Activated CD8-positive, alpha-beta T cell treated with anti-CD3 and anti-CD28 coated beads for 36 hours (primary cell): ENCODE data around the gene SBK3. TPM values are rescaled to one million over a fixed set of nuclear protein-coding genes. Genes with fewer than 3 reads are reported as not detected.

Experiments
- ATAC-seq: fragments of 200-7000 bp; cut with Tn5 transposase; one replicate; pipeline ENCODE4 v1.10.0; 2021; ENCODE audit warnings: mild to moderate bottlenecking, moderate library complexity
- CTCF ChIA-PET: fragments of 350-600 bp; sonication (Branson Sonifier 250); formaldehyde crosslinking; loops from one replicate; lab custom pipeline; 2021; ENCODE audit warnings: antibody characterized with exemption; lab: Charles Lee
- POLR2A ChIA-PET: fragments of 350-600 bp; sonication (Branson Sonifier 250); formaldehyde crosslinking; loops from one replicate; lab custom pipeline; 2021; ENCODE audit warnings: antibody characterized with exemption; lab: Charles Lee
- DNase-seq: peaks from one replicate; pipeline ENCODE4 v3.0.0-alpha.2; 2020
- H3K27ac Mint-ChIP-seq: one replicate; pipeline ENCODE4 v1.8.0; 2021; ENCODE audit warnings: mild to moderate bottlenecking, mixed read lengths
- H3K27me3 Mint-ChIP-seq: one replicate; pipeline ENCODE4 v1.8.0; 2021; ENCODE audit warnings: mixed read lengths
- H3K36me3 Mint-ChIP-seq: one replicate; pipeline ENCODE4 v1.8.0; 2021; ENCODE audit warnings: low read depth, mixed read lengths
- H3K4me1 Mint-ChIP-seq: one replicate; pipeline ENCODE4 v1.8.0; 2021; ENCODE audit warnings: low read depth, mixed read lengths
- H3K4me3 Mint-ChIP-seq: one replicate; pipeline ENCODE4 v1.8.0; 2021; ENCODE audit warnings: mild to moderate bottlenecking, moderate library complexity, mixed read lengths
- H3K9me3 Mint-ChIP-seq: one replicate; pipeline ENCODE4 v1.8.0; 2021; ENCODE audit warnings: mixed read lengths
- intact Hi-C: fragments of 100-400 bp; cut with micrococcal nuclease; formaldehyde crosslinking; loops from one replicate; pipeline ENCODE4 v1.10.0; 2022
- total RNA-seq, 2 experiments: library from RNA; stranded (reverse); gene quantifications; one replicate each; pipeline ENCODE4 v1.2.3, GENCODE V29; 2021
- TF ChIP-seq, protein P1 (sequence below): fragments of 200-600 bp; IDR thresholded peaks from one replicate; pipeline ENCODE4 v1.8.0; 2022; ENCODE audit warnings: antibody characterized with exemption, mild to moderate bottlenecking

The SBK3 gene
- total RNA-seq, 2 experiments from 2014 or later: not detected

DNA sequence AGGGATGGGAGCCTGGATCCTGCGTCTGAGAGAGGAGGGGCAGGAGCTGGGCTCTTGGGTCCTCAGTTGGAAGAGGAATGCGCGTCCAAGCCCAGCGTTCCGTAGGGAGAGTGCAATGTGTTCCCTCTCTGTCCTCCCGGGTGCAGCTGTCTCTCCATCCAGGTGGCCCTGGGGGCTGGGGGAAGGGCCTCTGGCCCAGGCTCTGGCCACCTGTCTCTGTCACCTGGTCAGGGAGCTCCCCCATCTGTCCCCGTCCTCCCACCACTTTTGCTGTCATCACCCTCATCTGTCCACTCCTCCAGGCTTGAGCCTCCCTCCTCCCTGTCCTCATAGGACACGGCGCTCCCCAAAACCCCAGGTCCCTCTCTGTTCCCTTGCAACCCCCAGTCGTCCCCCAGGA lies 4.7 kb downstream of the SBK3 start:
- TF ChIP-seq, protein P1, sequence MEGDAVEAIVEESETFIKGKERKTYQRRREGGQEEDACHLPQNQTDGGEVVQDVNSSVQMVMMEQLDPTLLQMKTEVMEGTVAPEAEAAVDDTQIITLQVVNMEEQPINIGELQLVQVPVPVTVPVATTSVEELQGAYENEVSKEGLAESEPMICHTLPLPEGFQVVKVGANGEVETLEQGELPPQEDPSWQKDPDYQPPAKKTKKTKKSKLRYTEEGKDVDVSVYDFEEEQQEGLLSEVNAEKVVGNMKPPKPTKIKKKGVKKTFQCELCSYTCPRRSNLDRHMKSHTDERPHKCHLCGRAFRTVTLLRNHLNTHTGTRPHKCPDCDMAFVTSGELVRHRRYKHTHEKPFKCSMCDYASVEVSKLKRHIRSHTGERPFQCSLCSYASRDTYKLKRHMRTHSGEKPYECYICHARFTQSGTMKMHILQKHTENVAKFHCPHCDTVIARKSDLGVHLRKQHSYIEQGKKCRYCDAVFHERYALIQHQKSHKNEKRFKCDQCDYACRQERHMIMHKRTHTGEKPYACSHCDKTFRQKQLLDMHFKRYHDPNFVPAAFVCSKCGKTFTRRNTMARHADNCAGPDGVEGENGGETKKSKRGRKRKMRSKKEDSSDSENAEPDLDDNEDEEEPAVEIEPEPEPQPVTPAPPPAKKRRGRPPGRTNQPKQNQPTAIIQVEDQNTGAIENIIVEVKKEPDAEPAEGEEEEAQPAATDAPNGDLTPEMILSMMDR: no peak
- peaks cover 1% of the 10 kb centered on the region for H3K27me3 Mint-ChIP-seq
- H3K36me3 Mint-ChIP-seq: no peaks in the 10 kb centered on the region
- CTCF ChIA-PET: no interaction called here
- intact Hi-C loops: no loop called here
- no peak overlapping the region for H3K27ac Mint-ChIP-seq
- no peaks in the 10 kb centered on the region for H3K9me3 Mint-ChIP-seq
- POLR2A ChIA-PET: interaction anchor here (0.7 kb wide), 1 partner anchor 827 kb away, joined by 3 read pairs; no protein-coding TSS in a partner anchor
- no peak overlapping the region for H3K4me3 Mint-ChIP-seq
- no peak for ATAC-seq
- no peak for DNase-seq
- no peaks in the 10 kb centered on the region for H3K4me1 Mint-ChIP-seq

DNA sequence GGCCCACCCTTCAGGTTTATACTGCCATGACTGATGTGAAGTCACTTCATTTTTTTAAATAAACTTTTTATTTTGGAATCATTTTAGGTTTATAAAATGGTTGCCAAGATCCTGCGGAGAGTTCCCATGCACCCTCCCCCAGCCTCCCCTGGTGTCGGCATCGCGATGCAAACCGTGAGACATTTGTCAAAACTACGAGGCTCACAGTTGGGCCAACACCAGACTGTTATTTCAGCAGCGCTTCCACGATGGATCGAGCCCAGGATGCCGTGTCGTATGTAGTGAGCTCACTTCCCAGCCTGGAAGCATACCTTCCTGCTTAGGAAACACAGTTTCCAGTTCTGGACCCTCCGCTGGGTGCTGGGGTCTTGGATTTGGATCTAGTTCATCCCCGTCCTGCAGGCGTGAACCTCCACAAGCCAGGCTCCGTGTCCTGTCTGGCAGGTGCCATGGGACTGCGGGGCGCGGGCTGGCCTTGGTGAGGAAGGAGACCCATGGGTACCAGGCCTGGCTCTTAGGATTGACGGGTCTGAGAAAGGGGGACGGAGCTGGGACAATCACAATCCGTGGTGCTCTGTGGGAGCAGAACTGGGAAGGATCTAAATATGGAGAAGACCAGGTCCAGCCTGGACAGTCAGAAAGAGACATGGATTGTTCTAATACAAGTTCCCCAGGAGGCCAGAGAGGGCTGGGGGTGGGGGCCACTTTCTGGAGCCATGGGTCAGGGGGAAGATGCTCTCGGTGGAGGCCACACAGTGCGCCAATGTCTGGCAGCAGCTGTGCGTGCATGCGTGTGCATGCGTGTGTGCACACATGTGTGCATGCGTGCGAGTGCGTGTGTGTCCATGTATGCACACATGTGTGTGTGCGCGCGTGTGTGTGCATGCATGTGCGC lies 6.0 kb downstream of the SBK3 start:
- intact Hi-C loops: no loop called here
- ChIA-PET CTCF (no interaction called here), POLR2A (no interaction called here)
- H3K27ac Mint-ChIP-seq: no peak overlapping the region
- H3K27me3 Mint-ChIP-seq: no peaks in the 10 kb centered on the region
- ATAC-seq (no peak), DNase-seq (no peak)
- H3K4me3 Mint-ChIP-seq: no peak overlapping the region
- H3K36me3 Mint-ChIP-seq: no peaks in the 10 kb centered on the region
- no peaks in the 10 kb centered on the region for H3K9me3 Mint-ChIP-seq
- H3K4me1 Mint-ChIP-seq: no peaks in the 10 kb centered on the region
- TF ChIP-seq, protein P1: no peak

DNA sequence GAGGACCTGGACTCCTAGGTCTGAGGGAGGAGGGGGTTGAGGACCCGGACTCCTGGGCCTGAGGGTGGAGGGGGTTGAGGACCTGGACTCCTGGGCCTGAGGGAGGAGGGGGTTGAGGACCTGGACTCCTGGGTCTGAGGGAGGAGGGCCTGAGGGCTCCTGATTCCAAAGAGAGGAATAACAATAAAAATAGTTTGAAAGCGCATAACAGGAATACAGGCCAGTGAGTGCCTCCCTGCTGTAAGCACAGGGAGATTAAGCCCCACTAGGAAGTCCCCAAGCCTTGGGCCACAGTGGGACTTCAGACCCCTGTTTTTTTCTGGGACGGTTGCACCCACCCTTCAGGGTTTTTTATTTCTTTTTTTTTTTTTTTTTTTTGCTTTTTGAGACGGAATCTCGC lies 7.2 kb downstream of the SBK3 start:
- intact Hi-C loops: no loop called here
- TF ChIP-seq, protein P1: no peak
- no peak for ATAC-seq
- Mint-ChIP-seq H3K36me3 (no peaks in the 10 kb centered on the region), H3K4me3 (no peak overlapping the region), H3K27ac (no peak overlapping the region), H3K27me3 (no peaks in the 10 kb centered on the region), H3K9me3 (no peaks in the 10 kb centered on the region), H3K4me1 (no peaks in the 10 kb centered on the region)
- ChIA-PET POLR2A (no interaction called here), CTCF (no interaction called here)
- DNase-seq: no peak

DNA sequence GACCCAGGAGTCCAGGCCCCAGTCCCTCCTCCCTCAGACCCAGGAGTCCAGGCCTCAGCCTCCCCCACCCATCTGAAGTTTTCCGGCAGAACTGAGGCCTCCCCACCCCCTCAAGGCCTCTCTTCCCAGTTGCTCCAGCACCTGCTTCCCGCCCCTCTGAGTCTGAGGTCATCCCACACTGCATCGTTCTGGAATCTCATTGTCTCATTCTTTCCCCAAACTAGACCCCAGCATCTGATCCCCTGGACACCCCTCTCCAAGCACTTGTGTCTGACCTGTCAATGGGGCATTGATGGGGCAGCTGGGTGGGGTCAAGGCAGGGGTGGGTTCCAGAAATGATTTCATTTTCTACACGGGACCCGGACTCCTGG lies 7.6 kb downstream of the SBK3 start:
- H3K4me1 Mint-ChIP-seq: no peaks in the 10 kb centered on the region
- no peaks in the 10 kb centered on the region for H3K9me3 Mint-ChIP-seq
- TF ChIP-seq, protein P1: no peak
- no peaks in the 10 kb centered on the region for H3K27me3 Mint-ChIP-seq
- no peaks in the 10 kb centered on the region for H3K36me3 Mint-ChIP-seq
- ChIA-PET CTCF (no interaction called here), POLR2A (no interaction called here)
- no peak for ATAC-seq
- H3K4me3 Mint-ChIP-seq: no peak overlapping the region
- intact Hi-C loops: no loop called here
- no peak for DNase-seq
- H3K27ac Mint-ChIP-seq: no peak overlapping the region

DNA sequence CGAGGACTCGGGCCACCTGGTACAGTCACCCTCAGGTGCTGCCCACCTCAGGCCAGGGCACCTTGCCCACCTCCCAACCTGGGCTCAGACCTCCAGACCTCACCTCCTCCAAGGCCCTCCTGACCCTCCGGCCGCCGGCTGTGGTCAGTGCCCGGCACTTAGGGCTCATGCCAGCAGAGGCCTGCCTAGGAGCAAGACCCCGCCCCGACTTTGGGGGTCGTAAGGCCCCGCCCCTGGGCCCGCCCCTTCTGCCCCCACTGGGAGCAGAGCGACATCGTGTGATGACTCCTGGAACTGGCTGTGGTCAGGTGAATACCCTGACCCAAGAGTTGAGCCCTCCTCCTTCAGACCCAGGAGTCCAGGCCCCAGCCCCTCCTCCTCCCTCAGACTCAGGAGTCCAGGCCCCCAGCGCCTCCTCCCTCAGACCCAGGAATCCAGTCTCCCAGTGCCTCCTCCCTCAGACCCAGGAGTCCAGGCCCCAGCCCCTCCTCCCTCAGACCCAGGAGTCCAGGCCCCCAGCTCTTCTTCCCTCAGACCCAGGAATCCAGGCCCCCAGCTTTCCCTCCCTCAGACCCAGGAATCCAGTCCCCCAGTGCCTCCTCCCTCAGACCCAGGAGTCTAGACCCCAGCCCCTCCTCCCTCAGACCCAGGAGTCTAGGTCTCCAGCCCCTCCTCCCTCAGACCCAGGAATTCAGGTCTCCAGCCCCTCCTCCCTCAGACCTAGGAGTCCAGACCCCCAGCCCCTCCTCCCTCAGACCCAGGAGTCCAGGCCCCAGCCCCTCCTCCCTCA lies 8.2 kb downstream of the SBK3 start, which contains the start of gene SBK2:
SBK2 (minus strand) TSS at position 183 of the 790 bp plus-strand sequence. CDS start 839 bp downstream, outside the sequence.
- Mint-ChIP-seq H3K9me3 (no peaks in the 10 kb centered on the region), H3K4me3 (no peak within 1 kb of the TSS), H3K27ac (no peak within 1 kb of the TSS), H3K36me3 (no peaks in the 10 kb centered on the region), H3K27me3 (no peaks in the 10 kb centered on the region), H3K4me1 (no peaks in the 10 kb centered on the region)
- ATAC-seq (peak; percentile 30), DNase-seq (no peak)
- ChIA-PET POLR2A (no interaction called here), CTCF (no interaction called here)
- TF ChIP-seq, protein P1: no peak
- intact Hi-C loops: no loop called here
